Bronchial epithelial cell (primary cell): Measurements from ENCODE around the gene KIF1A. TPM values are rescaled to one million over a fixed set of nuclear protein-coding genes. Genes with fewer than 3 reads are reported as not detected.

Experiments used
- DNase-seq: peaks from one replicate; pipeline ENCODE4 v3.0.0-alpha.2; 2010; ENCODE audit warnings: low read depth
- FAIRE-seq: peaks from 2 replicates; lab custom pipeline; 2011; peaks lifted over from hg19 to GRCh38; lab: Jason Lieb, UNC
- H3K27me3 ChIP-seq: 2 replicates; pipeline ENCODE4 v1.5.1; 2011; ENCODE audit warnings: low read length; ENCODE audit not compliant: control insufficient read depth, insufficient read depth
- H3K36me3 ChIP-seq: 2 replicates; pipeline ENCODE4 v1.5.1; 2011; ENCODE audit warnings: low read length; ENCODE audit not compliant: control insufficient read depth, insufficient read depth
- H3K4me3 ChIP-seq: 2 replicates; pipeline ENCODE4 v1.5.1; 2011; ENCODE audit warnings: mild to moderate bottlenecking, low read depth, low read length, control low read depth
- CTCF ChIP-seq: IDR thresholded peaks from 2 replicates; pipeline ENCODE4 v1.5.1; 2011; ENCODE audit warnings: mild to moderate bottlenecking, moderate library complexity, low read length, control low read depth, inconsistent platforms; ENCODE audit not compliant: insufficient read depth, severe bottlenecking
- total RNA-seq: library from RNA; depleted of rRNA; stranded (reverse); fragments of >200 nt; gene quantifications from 2 replicates; pipeline ENCODE4 v1.2.1, GENCODE V29; 2014

The KIF1A gene
- total RNA-seq, 1 donor from 2014 or later = not detected

GRCh38 chr2:240760121-240760520 lies 59.9 kb downstream of the KIF1A start:
- FAIRE-seq (no peak), DNase-seq (no peak)
- H3K4me3 ChIP-seq = no peak overlapping the region
- no peaks in the 10 kb centered on the region for H3K36me3 ChIP-seq
- no peaks in the 10 kb centered on the region for H3K27me3 ChIP-seq
- TF ChIP-seq CTCF = no peak

- no peaks in the 10 kb centered on the region for H3K36me3 ChIP-seq
- TF ChIP-seq CTCF = no peak
- no peak for DNase-seq
- no peaks in the 10 kb centered on the region for H3K27me3 ChIP-seq
- no peak for FAIRE-seq
- no peak overlapping the region for H3K4me3 ChIP-seq
Observed at GRCh38 chr2:240759459-240759858, 60.6 kb downstream of the KIF1A start.

GRCh38 chr2:240757086-240757614 lies 62.9 kb downstream of the KIF1A start:
- TF ChIP-seq CTCF = no peak
- FAIRE-seq = no peak
- Histone ChIP-seq H3K4me3 (no peak overlapping the region), H3K27me3 (no peaks in the 10 kb centered on the region), H3K36me3 (no peaks in the 10 kb centered on the region)
- no peak for DNase-seq

GRCh38 chr2:240752209-240752608 lies 67.8 kb downstream of the KIF1A start:
- TF ChIP-seq CTCF = no peak

GRCh38 chr2:240750409-240750808 lies 69.6 kb downstream of the KIF1A start:
- DNase-seq (no peak), FAIRE-seq (no peak)
- Histone ChIP-seq H3K4me3 (no peak overlapping the region), H3K27me3 (no peaks in the 10 kb centered on the region), H3K36me3 (no peaks in the 10 kb centered on the region)
- TF ChIP-seq CTCF = no peak

More at GRCh38 chr2:240752209-240752608, 67.8 kb downstream of the KIF1A start:
- no peaks in the 10 kb centered on the region for H3K27me3 ChIP-seq
- H3K36me3 ChIP-seq = no peaks in the 10 kb centered on the region
- no peak for FAIRE-seq
- DNase-seq = no peak
- no peak overlapping the region for H3K4me3 ChIP-seq

GRCh38 chr2:240749516-240749915 lies 70.5 kb downstream of the KIF1A start:
- no peaks in the 10 kb centered on the region for H3K36me3 ChIP-seq
- H3K4me3 ChIP-seq = no peak overlapping the region
- DNase-seq = no peak
- no peak for TF ChIP-seq CTCF
- no peak for FAIRE-seq
- no peaks in the 10 kb centered on the region for H3K27me3 ChIP-seq
